OCI-LY7 (cell line): ENCODE data around the gene CBFB.

ENCODE experiments used
- CTCF ChIP-seq: fragments of 200-600 bp; sonication (generic); conservative IDR thresholded peaks from 2 replicates; pipeline ENCODE4 v1.5.1; 2014; ENCODE audit warnings: mild to moderate bottlenecking, antibody characterized with exemption, low read length, moderate library complexity, mixed read lengths
- EZH2phosphoT487 ChIP-seq: fragments of 200-600 bp; sonication (generic); IDR thresholded peaks from 2 replicates; pipeline ENCODE4 v1.6.1; 2018; ENCODE audit warnings: low read depth, borderline replicate concordance, mild to moderate bottlenecking, mixed run types, antibody characterized with exemption, low read length, moderate library complexity, mixed read lengths

GRCh38 chr16:67022531-67023214, 6.3 kb upstream of the CBFB start:
- TF ChIP-seq CTCF: no peak
- no peak for TF ChIP-seq EZH2phosphoT487
